IgD-negative memory B cell (primary cell): ENCODE results near the gene CDCP1. TPM values are rescaled to one million over a fixed set of nuclear protein-coding genes. Genes with fewer than 3 reads are reported as not detected.

Experiments
- H3K27ac Mint-ChIP-seq, 3 donors: one replicate each; pipeline ENCODE4 v1.8.0; 2020 to 2022; ENCODE audit warnings: mild to moderate bottlenecking in 3 of 3, mixed read lengths in 3 of 3, moderate library complexity in 1 of 3
- H3K27me3 Mint-ChIP-seq: one replicate; pipeline ENCODE4 v1.8.0; 2021; ENCODE audit warnings: mixed read lengths
- H3K36me3 Mint-ChIP-seq: one replicate; pipeline ENCODE4 v1.8.0; 2020; ENCODE audit warnings: mild to moderate bottlenecking, mixed read lengths
- H3K4me1 Mint-ChIP-seq, 3 donors: one replicate each; pipeline ENCODE4 v1.8.0; 2020 to 2022; ENCODE audit warnings: mixed read lengths in 3 of 3, mild to moderate bottlenecking in 1 of 3
- H3K4me3 Mint-ChIP-seq, 4 donors: one replicate each; pipeline ENCODE4 v1.8.0; 2020 to 2022; ENCODE audit warnings: mild to moderate bottlenecking in 4 of 4, mixed read lengths in 4 of 4, moderate library complexity in 3 of 4
- H3K9me3 Mint-ChIP-seq, 3 donors: one replicate each; pipeline ENCODE4 v1.8.0; 2020 to 2021; ENCODE audit warnings: mixed read lengths in 3 of 3, mild to moderate bottlenecking in 1 of 3
- polyA plus RNA-seq: library from polyadenylated mRNA; unstranded; fragments of 300-500 nt; fragmentation: Illumina TruSeq; gene quantifications from one replicate; pipeline ENCODE4 v1.2.3, GENCODE V29; 2021

CDCP1 gene
- not detected for polyA plus RNA-seq

- Mint-ChIP-seq H3K27ac (peak within 1 kb of the TSS in 2 of 3 donors; percentile 59 to 69), H3K36me3 (no peaks in the 10 kb centered on the region), H3K27me3 (peaks cover 55% of the 10 kb centered on the region), H3K9me3 (peaks cover 4 to 6% (median 5%) of the 10 kb centered on the region in 3 donors), H3K4me1 (peaks cover 8 to 11% (median 10%) of the 10 kb centered on the region in 3 donors), H3K4me3 (peak within 1 kb of the TSS in 3 of 4 donors; percentile 73 to 89 (median 80))
These were observed at the start of gene CDCP1 for GRCh38 chr3:45145681-45146614. CDCP1 (minus strand) TSS chr3:45146378; CDS start chr3:45146287, 91 bp downstream.

- H3K9me3 Mint-ChIP-seq: peaks cover 0 to 2% (median 0%) of the 10 kb centered on the region in 3 donors
- no peak overlapping the region for H3K27ac Mint-ChIP-seq
- peaks cover 15% of the 10 kb centered on the region for H3K27me3 Mint-ChIP-seq
- no peak overlapping the region for H3K4me3 Mint-ChIP-seq
- H3K36me3 Mint-ChIP-seq: no peaks in the 10 kb centered on the region
- no peaks in the 10 kb centered on the region for H3K4me1 Mint-ChIP-seq
These were observed 48.6 kb upstream of the CDCP1 start for GRCh38 chr3:45194791-45195190.

GRCh38 chr3:45191924-45192417 lies 45.8 kb upstream of the CDCP1 start:
- H3K4me3 Mint-ChIP-seq: no peak overlapping the region
- no peaks in the 10 kb centered on the region for H3K36me3 Mint-ChIP-seq
- peak overlapping the region in 1 of 3 donors; percentile 40 for H3K27ac Mint-ChIP-seq
- peaks cover 9% of the 10 kb centered on the region for H3K27me3 Mint-ChIP-seq
- H3K9me3 Mint-ChIP-seq: peaks cover 0 to 4% (median 0%) of the 10 kb centered on the region in 3 donors
- H3K4me1 Mint-ChIP-seq: no peaks in the 10 kb centered on the region

- no peak overlapping the region for H3K4me3 Mint-ChIP-seq
- no peak overlapping the region for H3K27ac Mint-ChIP-seq
These were observed 45.2 kb upstream of the CDCP1 start for GRCh38 chr3:45191424-45191823.

GRCh38 chr3:45188719-45189659 lies 42.8 kb upstream of the CDCP1 start:
- Mint-ChIP-seq H3K36me3 (no peaks in the 10 kb centered on the region), H3K4me1 (no peaks in the 10 kb centered on the region), H3K27ac (no peak overlapping the region), H3K4me3 (no peak overlapping the region), H3K27me3 (no peaks in the 10 kb centered on the region), H3K9me3 (peaks cover 0 to 2% (median 0%) of the 10 kb centered on the region in 3 donors)

More at GRCh38 chr3:45191424-45191823, 45.2 kb upstream of the CDCP1 start:
- Mint-ChIP-seq H3K36me3 (no peaks in the 10 kb centered on the region), H3K27me3 (peaks cover 5% of the 10 kb centered on the region), H3K9me3 (peaks cover 0 to 4% (median 0%) of the 10 kb centered on the region in 3 donors), H3K4me1 (no peaks in the 10 kb centered on the region)

GRCh38 chr3:45187694-45188141 lies 41.5 kb upstream of the CDCP1 start:
- Mint-ChIP-seq H3K27me3 (peaks cover 1% of the 10 kb centered on the region), H3K27ac (no peak overlapping the region), H3K36me3 (no peaks in the 10 kb centered on the region), H3K4me1 (no peaks in the 10 kb centered on the region), H3K9me3 (peaks cover 0 to 2% (median 0%) of the 10 kb centered on the region in 3 donors), H3K4me3 (no peak overlapping the region)

- peaks cover 0 to 2% (median 0%) of the 10 kb centered on the region in 3 donors for H3K9me3 Mint-ChIP-seq
- no peak overlapping the region for H3K4me3 Mint-ChIP-seq
- H3K27me3 Mint-ChIP-seq: peaks cover 2% of the 10 kb centered on the region
- H3K4me1 Mint-ChIP-seq: no peaks in the 10 kb centered on the region
- no peaks in the 10 kb centered on the region for H3K36me3 Mint-ChIP-seq
- no peak overlapping the region for H3K27ac Mint-ChIP-seq
These were observed 40.7 kb upstream of the CDCP1 start for GRCh38 chr3:45186871-45187270.

- Mint-ChIP-seq H3K27ac (no peak overlapping the region), H3K36me3 (no peaks in the 10 kb centered on the region), H3K9me3 (peaks cover 0 to 2% (median 0%) of the 10 kb centered on the region in 3 donors), H3K27me3 (peaks cover 5% of the 10 kb centered on the region), H3K4me3 (no peak overlapping the region), H3K4me1 (no peaks in the 10 kb centered on the region)
These were observed 39.3 kb upstream of the CDCP1 start for GRCh38 chr3:45185461-45185860.

GRCh38 chr3:45185052-45185451 lies 38.9 kb upstream of the CDCP1 start:
- Mint-ChIP-seq H3K36me3 (no peaks in the 10 kb centered on the region), H3K9me3 (peaks cover 0 to 2% (median 0%) of the 10 kb centered on the region in 3 donors), H3K4me3 (no peak overlapping the region), H3K27ac (no peak overlapping the region), H3K4me1 (no peaks in the 10 kb centered on the region), H3K27me3 (peaks cover 6% of the 10 kb centered on the region)

GRCh38 chr3:45183872-45184262 lies 37.7 kb upstream of the CDCP1 start:
- Mint-ChIP-seq H3K9me3 (peaks cover 0 to 2% (median 0%) of the 10 kb centered on the region in 3 donors), H3K27ac (no peak overlapping the region), H3K27me3 (peaks cover 7% of the 10 kb centered on the region), H3K4me1 (no peaks in the 10 kb centered on the region), H3K36me3 (no peaks in the 10 kb centered on the region), H3K4me3 (no peak overlapping the region)

GRCh38 chr3:45182915-45183871 lies 37.0 kb upstream of the CDCP1 start:
- Mint-ChIP-seq H3K36me3 (no peaks in the 10 kb centered on the region), H3K4me1 (no peaks in the 10 kb centered on the region), H3K4me3 (no peak overlapping the region), H3K27me3 (peaks cover 7% of the 10 kb centered on the region), H3K27ac (no peak overlapping the region), H3K9me3 (peaks cover 0 to 2% (median 0%) of the 10 kb centered on the region in 3 donors)

- Mint-ChIP-seq H3K36me3 (no peaks in the 10 kb centered on the region), H3K27ac (no peak overlapping the region), H3K9me3 (no peaks in the 10 kb centered on the region), H3K27me3 (peaks cover 7% of the 10 kb centered on the region), H3K4me1 (no peaks in the 10 kb centered on the region), H3K4me3 (no peak overlapping the region)
These were observed 35.3 kb upstream of the CDCP1 start for GRCh38 chr3:45181496-45181895.

- H3K27me3 Mint-ChIP-seq: peaks cover 7% of the 10 kb centered on the region
- no peak overlapping the region for H3K27ac Mint-ChIP-seq
- H3K9me3 Mint-ChIP-seq: no peaks in the 10 kb centered on the region
- no peak overlapping the region for H3K4me3 Mint-ChIP-seq
- H3K36me3 Mint-ChIP-seq: no peaks in the 10 kb centered on the region
- no peaks in the 10 kb centered on the region for H3K4me1 Mint-ChIP-seq
These were observed 34.7 kb upstream of the CDCP1 start for GRCh38 chr3:45180899-45181298.

- H3K4me1 Mint-ChIP-seq: no peaks in the 10 kb centered on the region
- H3K36me3 Mint-ChIP-seq: no peaks in the 10 kb centered on the region
- no peaks in the 10 kb centered on the region for H3K9me3 Mint-ChIP-seq
- no peak overlapping the region for H3K27ac Mint-ChIP-seq
- H3K4me3 Mint-ChIP-seq: no peak overlapping the region
- H3K27me3 Mint-ChIP-seq: peaks cover 7% of the 10 kb centered on the region
These were observed 33.9 kb upstream of the CDCP1 start for GRCh38 chr3:45180051-45180450.
